AG09309 (cell line): Measurements from ENCODE around the gene ATAD3C.

ENCODE experiments used
- DNase-seq: peaks from one replicate; pipeline ENCODE4 v3.0.0-alpha.2; 2010; ENCODE audit warnings: low read depth
- H3K4me3 ChIP-seq: 2 replicates; pipeline ENCODE4 v1.5.1; 2011; ENCODE audit warnings: mild to moderate bottlenecking, low read depth, low read length, moderate library complexity; ENCODE audit not compliant: control insufficient read depth
- TF ChIP-seq, protein P1 (sequence below): IDR thresholded peaks from 2 replicates; pipeline ENCODE4 v1.5.1; 2011; ENCODE audit warnings: mild to moderate bottlenecking, low read depth, low read length, inconsistent platforms; ENCODE audit not compliant: insufficient read depth, control insufficient read depth; ENCODE audit errors: missing control alignments

ATAD3C gene

DNA sequence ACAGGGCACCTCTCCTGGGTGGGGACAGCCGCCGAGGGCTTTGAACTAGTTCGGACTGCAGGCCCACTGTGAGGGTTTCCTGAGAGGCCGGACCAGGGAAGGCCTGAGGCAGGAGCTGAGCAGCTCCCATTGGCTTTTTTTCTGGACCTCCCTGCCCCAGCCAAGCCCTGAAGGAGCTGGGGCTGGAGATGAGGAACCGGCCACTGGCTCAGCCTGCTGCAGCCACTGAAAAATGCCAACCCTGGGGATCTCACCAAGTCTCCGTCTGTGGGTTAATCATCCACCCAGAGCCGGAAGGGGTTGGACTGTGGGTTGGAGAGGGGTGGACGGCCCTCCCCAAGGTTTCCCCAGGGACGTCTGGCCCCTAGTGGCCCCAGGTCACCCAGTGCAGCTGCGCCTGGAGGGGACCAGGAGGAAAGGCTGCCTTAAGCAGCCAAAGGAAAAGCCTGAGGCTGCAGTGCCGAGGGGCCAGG, 11.5 kb upstream of the ATAD3C start:
- no peak for DNase-seq
- TF ChIP-seq, protein P1, sequence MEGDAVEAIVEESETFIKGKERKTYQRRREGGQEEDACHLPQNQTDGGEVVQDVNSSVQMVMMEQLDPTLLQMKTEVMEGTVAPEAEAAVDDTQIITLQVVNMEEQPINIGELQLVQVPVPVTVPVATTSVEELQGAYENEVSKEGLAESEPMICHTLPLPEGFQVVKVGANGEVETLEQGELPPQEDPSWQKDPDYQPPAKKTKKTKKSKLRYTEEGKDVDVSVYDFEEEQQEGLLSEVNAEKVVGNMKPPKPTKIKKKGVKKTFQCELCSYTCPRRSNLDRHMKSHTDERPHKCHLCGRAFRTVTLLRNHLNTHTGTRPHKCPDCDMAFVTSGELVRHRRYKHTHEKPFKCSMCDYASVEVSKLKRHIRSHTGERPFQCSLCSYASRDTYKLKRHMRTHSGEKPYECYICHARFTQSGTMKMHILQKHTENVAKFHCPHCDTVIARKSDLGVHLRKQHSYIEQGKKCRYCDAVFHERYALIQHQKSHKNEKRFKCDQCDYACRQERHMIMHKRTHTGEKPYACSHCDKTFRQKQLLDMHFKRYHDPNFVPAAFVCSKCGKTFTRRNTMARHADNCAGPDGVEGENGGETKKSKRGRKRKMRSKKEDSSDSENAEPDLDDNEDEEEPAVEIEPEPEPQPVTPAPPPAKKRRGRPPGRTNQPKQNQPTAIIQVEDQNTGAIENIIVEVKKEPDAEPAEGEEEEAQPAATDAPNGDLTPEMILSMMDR, result no peak
- no peak overlapping the region for H3K4me3 ChIP-seq

DNA sequence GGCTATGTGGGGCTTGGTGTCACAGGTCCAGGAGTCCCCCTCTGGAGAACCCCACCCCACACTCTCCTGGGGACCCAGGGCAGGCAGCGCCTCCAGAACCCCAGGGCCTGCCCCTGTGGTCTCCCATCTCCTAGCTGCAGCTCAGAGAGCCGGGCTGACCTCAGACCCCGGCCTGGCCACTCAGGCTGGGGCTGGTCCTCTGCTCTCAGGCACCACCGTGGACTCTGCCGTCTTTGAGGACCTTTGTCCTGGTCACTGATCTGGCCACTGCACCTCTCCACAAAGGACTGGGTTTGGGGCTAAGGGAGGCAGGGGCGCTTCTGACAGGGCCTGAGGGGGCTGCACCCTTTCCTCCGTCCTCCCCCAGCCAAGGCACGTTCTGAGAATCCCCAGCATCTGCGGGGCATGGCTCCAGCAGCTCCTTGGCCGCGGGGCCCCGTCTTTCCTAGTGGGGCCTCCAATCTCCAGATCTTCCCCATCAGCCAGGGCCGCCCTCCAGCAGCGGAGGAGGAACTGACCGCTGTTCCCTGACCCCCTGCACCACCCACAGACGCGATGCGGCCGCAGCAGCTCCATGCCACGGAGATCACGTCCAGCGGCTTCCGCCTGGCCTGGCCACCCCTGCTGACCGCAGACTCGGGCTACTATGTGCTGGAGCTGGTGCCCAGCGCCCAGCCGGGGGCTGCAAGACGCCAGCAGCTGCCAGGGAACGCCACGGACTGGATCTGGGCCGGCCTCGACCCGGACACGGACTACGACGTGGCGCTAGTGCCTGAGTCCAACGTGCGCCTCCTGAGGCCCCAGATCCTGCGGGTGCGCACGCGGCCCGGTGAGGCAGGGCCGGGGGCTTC, 10.7 kb upstream of the ATAD3C start:
- no peak overlapping the region for H3K4me3 ChIP-seq
- TF ChIP-seq, protein P1, result no peak
- DNase-seq, result no peak

DNA sequence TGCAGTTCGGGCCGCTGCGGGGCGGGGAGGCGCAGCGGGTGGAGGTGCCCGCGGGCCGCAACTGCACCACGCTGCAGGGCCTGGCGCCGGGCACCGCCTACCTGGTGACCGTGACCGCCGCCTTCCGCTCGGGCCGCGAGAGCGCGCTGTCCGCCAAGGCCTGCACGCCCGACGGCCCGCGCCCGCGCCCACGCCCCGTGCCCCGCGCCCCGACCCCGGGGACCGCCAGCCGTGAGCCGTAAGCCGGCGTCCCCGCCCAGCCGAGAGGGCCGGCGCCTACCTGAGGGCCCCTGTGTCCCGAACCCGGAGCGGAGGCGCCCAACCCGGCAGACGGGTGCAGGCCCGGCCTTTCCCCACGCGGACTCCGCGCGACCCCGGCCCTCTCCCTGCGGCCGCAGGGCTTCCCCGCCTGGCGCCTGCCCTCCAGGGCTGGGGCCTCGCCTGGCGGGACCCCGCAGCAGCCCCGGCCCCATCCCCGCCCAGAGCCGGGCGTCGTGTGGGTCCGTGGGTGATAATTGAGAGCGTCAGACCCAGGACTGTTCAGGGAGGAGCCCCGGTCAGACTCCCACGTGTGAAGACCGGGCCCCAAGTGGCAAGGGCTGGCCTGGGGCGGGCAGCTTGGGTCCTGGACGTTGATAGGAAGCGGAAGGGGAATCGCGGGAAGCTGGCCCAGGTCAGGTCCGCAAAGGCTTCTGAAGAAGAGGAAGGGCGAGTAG, 9.8 kb upstream of the ATAD3C start:
- TF ChIP-seq, protein P1, result no peak
- DNase-seq, result no peak

DNA sequence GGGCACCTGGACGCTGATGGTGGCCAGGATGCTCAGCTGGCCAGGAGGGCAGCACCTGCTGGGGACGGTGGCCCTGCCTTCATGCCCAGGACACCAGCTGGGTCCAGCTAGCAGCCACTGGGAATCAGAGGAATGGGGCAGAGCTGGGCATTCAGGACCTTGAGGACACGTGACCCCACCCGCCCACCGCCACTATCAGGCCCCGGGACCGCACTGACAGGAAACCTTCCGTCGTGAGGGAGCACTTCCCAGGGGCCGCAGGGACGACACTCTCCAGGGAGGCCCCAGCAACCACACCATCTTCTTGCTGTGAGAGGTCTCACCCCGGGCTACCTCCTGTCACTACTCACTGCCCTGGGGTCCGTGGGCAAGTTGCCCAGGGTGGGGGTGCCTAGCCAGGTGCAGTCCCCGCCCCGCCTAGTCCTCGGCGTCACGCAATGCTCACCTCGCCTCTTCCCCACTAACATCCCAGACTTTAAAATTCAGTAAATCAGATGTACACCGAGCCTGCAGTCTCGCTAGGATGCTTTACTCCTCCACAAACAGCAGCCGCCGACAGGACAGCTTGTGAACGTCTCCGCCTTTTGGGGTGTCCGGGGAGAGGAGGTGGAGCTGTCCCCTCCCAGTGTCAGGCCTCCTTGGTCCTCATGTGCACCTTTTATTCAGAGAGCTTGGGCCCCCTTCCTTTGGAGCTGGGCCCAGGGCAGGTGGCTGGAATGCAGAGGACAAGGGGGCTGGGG, 9.1 kb upstream of the ATAD3C start:
- TF ChIP-seq, protein P1, result no peak
- DNase-seq, result no peak
- no peak overlapping the region for H3K4me3 ChIP-seq

More for the DNA sequence above, 9.8 kb upstream of the ATAD3C start:
- no peak overlapping the region for H3K4me3 ChIP-seq

DNA sequence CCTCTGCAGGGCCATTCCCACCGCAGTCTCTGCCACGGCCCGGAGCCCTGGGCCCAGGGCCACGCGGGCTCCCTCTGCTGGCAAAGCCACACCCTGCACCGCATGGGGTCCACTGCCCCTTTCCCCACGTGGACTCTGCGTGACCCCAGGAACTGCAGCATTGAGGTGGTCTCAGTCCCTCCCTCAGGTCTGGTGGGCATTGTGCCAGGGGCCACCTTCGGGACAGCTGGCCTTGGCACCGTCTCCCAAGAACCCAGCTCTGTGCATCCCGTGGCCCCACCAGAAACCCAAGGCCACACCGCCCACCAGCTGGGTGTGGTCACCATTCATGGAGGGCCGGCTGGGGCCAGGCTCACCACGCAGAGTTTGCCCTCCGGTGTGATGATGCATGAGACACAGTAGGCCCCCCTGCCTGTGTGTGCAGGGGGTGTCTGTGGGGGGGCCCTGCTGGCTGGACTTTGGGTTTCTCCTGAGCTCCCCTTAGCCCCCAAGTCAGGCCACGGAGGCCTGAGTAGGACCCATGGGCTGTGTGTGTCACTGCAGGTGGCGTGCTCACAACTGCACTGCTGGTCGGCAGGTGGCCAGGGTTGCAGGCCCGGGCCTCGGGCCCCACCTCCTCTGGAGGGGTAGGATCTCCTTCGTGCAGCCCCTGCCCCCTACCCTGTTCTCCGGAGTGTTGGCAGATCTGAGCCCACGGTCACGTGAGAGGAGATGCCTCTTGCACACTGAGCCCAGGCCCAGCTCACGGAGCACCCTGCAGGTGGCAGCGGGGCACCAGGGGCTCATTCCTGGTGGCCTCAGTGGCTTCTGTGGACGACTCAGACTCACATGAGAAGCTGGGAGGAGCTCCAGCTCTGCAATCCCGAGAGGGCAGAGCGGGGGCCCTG, 8.2 kb upstream of the ATAD3C start:
- no peak overlapping the region for H3K4me3 ChIP-seq
- TF ChIP-seq, protein P1, result peak; percentile 86
- DNase-seq, result no peak
